Cerebellar cortex (tissue), 1 donor: Measurements from ENCODE around the gene YWHAG.
"Not testable (repeated sequence)": the region's sequence is repeated elsewhere in the genome, so short reads cannot be mapped to it uniquely, and the experiment has no call there.

Experiments used
- DNase-seq: peaks from one replicate; pipeline ENCODE4 v3.0.0-alpha.2; 2015; ENCODE audit warnings: low spot score

Gene YWHAG

GRCh38 chr7:76380623-76380966 lies 21.8 kb upstream of the YWHAG start:
- DNase-seq: no peak

GRCh38 chr7:76377186-76377918 lies 18.6 kb upstream of the YWHAG start:
- DNase-seq: no peak

- DNase-seq: no peak
Observed at GRCh38 chr7:76375251-76375650, 16.5 kb upstream of the YWHAG start.

GRCh38 chr7:76372984-76373833 lies 14.4 kb upstream of the YWHAG start:
- DNase-seq: no peak

GRCh38 chr7:76371396-76371795 lies 12.6 kb upstream of the YWHAG start:
- DNase-seq: no peak

- no peak for DNase-seq
Observed at GRCh38 chr7:76369018-76369417, 10.2 kb upstream of the YWHAG start.

GRCh38 chr7:76368190-76368589 lies 9.4 kb upstream of the YWHAG start:
- DNase-seq: no peak

GRCh38 chr7:76364198-76364584 lies 5.4 kb upstream of the YWHAG start:
- DNase-seq: no peak

- not testable (repeated sequence) for DNase-seq
Observed at GRCh38 chr7:76363754-76364153, 5.0 kb upstream of the YWHAG start.

- no peak for DNase-seq
Observed at GRCh38 chr7:76359978-76360638, 1.3 kb upstream of the YWHAG start.

- peak; percentile 99 for DNase-seq
Observed at GRCh38 chr7:76359111-76359977, 553 bp upstream of the YWHAG start.

GRCh38 chr7:76358011-76358480 lies 745 bp downstream of the YWHAG start:
- peak; percentile 44 for DNase-seq

GRCh38 chr7:76357475-76358010 lies 1.2 kb downstream of the YWHAG start:
- DNase-seq: no peak

- no peak for DNase-seq
Observed at GRCh38 chr7:76356823-76357222, 2.0 kb downstream of the YWHAG start.

GRCh38 chr7:76356115-76356514 lies 2.7 kb downstream of the YWHAG start:
- no peak for DNase-seq

GRCh38 chr7:76354981-76355730 lies 3.6 kb downstream of the YWHAG start:
- DNase-seq: no peak

GRCh38 chr7:76354516-76354915 lies 4.3 kb downstream of the YWHAG start:
- no peak for DNase-seq

- no peak for DNase-seq
Observed at GRCh38 chr7:76353744-76354143, 5.0 kb downstream of the YWHAG start.

GRCh38 chr7:76352193-76352592 lies 6.6 kb downstream of the YWHAG start:
- DNase-seq: no peak

- DNase-seq: no peak
Observed at GRCh38 chr7:76351372-76351771, 7.4 kb downstream of the YWHAG start.
